Fibroblast of villous mesenchyme (primary cell): ENCODE data around the gene TPD52L1. TPM values are rescaled to one million over a fixed set of nuclear protein-coding genes. Genes with fewer than 3 reads are reported as not detected.

Experiments
- DNase-seq: peaks from one replicate; pipeline ENCODE4 v3.0.0-alpha.2; 2010; ENCODE audit warnings: low read depth
- H3K4me3 ChIP-seq: 2 replicates; pipeline ENCODE4 v1.5.1; 2011; ENCODE audit warnings: low read depth, mild to moderate bottlenecking, low read length
- total RNA-seq: library from RNA; depleted of rRNA; stranded (reverse); fragments of >200 nt; gene quantifications from 2 replicates; pipeline ENCODE4 v1.2.3, GENCODE V29; 2012
- TF ChIP-seq, protein P1 (sequence below): IDR thresholded peaks from 2 replicates; pipeline ENCODE4 v1.5.1; 2012; ENCODE audit warnings: low read depth, mild to moderate bottlenecking, low read length; ENCODE audit not compliant: insufficient read depth

TPD52L1 gene
- total RNA-seq, 1 donor, result 9.9 TPM

DNA sequence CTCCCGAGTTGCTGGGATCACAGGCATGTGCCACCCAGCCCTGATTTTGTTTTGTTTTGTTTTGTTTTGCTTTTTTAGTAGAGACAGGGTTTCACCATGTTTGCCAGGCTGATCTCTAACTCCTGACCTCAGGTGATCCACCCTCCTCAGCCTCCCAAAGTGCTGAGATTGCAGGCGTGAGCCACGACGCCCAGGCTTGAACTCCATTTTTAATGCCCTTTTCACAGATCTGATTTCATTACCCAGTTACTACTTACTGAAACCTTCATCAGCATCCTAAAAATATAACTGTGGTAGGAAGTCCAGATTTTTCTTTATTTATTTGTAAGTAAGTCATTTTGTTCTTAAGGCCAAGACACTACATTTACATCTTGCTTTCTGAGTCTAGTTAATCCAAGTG, 84.2 kb downstream of the TPD52L1 start:
- no peak for DNase-seq
- no peak overlapping the region for H3K4me3 ChIP-seq
- TF ChIP-seq, protein P1, sequence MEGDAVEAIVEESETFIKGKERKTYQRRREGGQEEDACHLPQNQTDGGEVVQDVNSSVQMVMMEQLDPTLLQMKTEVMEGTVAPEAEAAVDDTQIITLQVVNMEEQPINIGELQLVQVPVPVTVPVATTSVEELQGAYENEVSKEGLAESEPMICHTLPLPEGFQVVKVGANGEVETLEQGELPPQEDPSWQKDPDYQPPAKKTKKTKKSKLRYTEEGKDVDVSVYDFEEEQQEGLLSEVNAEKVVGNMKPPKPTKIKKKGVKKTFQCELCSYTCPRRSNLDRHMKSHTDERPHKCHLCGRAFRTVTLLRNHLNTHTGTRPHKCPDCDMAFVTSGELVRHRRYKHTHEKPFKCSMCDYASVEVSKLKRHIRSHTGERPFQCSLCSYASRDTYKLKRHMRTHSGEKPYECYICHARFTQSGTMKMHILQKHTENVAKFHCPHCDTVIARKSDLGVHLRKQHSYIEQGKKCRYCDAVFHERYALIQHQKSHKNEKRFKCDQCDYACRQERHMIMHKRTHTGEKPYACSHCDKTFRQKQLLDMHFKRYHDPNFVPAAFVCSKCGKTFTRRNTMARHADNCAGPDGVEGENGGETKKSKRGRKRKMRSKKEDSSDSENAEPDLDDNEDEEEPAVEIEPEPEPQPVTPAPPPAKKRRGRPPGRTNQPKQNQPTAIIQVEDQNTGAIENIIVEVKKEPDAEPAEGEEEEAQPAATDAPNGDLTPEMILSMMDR, result no peak

DNA sequence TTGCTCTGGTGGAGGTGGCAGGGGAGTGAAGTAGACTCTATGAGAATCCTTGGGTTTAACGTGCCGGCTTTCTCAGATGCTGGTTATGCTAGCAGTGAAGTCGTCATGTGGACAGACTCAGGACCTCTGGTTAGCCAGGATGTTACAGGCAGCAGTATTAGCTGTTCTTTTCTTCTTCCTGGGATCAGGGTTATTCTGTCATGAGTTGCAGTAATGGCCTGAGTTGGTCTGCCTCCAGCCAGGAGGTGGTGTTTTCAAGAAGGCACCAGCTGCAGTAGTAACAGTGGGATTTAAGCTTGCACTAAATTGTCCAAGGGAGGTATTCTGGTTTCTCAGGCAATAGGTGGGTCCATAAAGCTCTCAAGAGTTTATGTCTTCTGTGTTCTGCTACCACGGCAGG, 91.5 kb downstream of the TPD52L1 start:
- no peak overlapping the region for H3K4me3 ChIP-seq
- DNase-seq, result no peak
- TF ChIP-seq, protein P1, result no peak

DNA sequence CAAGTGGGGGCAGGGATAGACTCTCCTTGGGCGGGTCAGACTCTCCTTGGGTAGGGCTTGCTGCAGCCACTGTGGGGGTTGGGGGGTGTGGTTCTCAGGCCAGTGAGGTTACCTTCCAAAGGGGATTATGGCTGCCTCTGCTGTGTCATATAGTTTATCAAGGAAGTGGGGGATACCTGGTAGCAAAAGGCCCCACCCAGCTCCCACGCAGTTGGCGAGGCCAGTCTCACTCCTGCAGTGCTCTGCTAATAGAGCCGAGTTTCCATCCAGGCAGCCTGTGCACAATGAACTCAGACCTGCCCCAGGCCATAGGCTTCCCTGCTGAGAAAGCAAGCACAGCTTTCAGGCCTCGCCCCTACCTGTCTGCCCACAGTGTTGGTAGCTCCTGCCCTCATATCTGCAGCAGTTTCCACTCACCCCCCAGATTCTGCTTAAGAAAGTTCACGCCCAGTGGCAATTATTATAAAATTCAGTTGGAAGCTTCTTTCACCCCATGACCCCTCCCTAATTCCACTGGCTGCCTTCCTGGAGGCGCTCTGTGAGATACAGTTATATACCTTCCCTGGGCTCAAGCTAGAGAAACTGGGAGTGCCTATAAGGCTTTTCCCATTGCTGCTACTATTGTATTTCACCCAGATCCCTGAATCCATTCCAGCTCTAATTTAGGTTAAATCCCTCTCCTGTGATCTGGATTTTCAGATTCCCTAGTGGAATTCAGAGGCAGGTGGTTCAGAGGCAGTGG, 92.1 kb downstream of the TPD52L1 start:
- no peak for DNase-seq
- TF ChIP-seq, protein P1, result no peak
- no peak overlapping the region for H3K4me3 ChIP-seq

DNA sequence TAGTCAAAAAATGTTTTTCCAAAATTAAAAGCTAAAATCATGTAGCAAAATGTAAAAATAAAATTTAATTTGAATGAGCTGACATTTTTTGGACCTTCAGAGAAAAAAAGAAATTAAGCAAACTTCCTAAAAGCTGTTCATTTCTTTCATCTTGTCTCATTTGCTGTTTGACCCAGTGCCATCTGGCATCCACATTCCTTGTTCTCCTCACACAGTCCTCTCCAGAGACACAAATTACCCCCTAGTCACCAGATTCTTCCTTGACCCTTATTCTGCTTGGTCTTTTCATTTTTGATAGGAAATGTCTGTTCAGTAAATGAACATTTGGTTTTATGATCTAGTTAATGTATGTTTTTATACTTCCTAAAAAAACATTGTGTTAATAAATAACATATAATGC, 93.0 kb downstream of the TPD52L1 start:
- TF ChIP-seq, protein P1, result no peak
- DNase-seq, result no peak
- no peak overlapping the region for H3K4me3 ChIP-seq

DNA sequence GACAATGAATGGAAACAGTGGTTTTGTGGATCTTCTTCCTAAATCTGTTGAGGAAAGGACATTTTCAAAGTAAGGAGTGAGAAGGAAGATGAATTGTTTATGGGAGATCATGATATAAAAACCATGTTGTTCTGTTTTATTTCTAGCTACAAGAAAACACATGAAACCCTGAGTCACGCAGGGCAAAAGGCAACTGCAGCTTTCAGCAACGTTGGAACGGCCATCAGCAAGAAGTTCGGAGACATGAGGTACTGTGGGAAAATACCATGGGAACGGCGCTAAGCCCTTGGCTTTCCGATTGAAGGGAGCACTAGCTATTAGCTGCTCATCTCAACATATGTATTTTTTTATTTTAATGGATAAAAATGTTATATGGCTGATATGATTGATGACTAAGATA, 94.6 kb downstream of the TPD52L1 start:
- TF ChIP-seq, protein P1, result no peak
- DNase-seq, result peak; percentile 39
- no peak overlapping the region for H3K4me3 ChIP-seq

DNA sequence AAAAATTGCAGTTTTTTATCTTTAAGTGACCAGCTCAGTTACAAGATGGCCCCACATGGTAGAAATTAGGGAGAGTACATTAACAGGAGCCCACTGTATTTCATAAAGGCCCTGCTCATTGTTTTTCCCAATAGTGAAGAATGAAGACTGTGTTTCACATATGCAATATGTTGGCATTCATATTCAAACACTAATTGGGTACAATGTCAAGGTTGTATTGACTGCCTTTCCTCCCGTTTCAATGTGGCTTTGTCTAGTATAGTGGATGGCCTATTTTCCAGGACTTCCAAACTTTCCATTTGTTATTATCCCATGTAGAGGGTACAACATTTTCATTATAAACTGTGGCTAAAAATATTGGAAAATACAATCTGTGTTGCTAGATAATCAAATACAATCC, 96.9 kb downstream of the TPD52L1 start:
- DNase-seq, result no peak
- TF ChIP-seq, protein P1, result no peak
- no peak overlapping the region for H3K4me3 ChIP-seq
